ENCODE results near the gene RAVER1.

The RAVER1 gene

GRCh38 chr19:10315335-10316214 lies 17.8 kb downstream of the RAVER1 start, which contains the start of gene FDX2:
TSS of gene FDX2 (minus strand) at chr19:10316015. CDS start at chr19:10315996, 19 bp downstream.
- peak within 1 kb of the TSS; percentile 90 for H3K14ac ChIP-seq (ENCODE audit: low read length)
- H3K79me1 ChIP-seq (ENCODE audit: low read length) = peaks cover 6% of the 10 kb centered on the region
- H3K4me3 ChIP-seq (ENCODE audit: low read depth, low read length) = peak within 1 kb of the TSS; percentile 78
- peak within 1 kb of the TSS; percentile 46 for H2BK5ac ChIP-seq (ENCODE audit: low read depth, low read length, poor library complexity)
- peak within 1 kb of the TSS; percentile 92 for H4K8ac ChIP-seq (ENCODE audit: low read depth, low read length)
- H3K9me3 ChIP-seq (ENCODE audit: insufficient read depth, low read depth, low read length) = no peaks in the 10 kb centered on the region
- H3K27ac ChIP-seq (ENCODE audit: low read depth, low read length) = no peak within 1 kb of the TSS
- peak within 1 kb of the TSS; percentile 97 for H2AFZ ChIP-seq (ENCODE audit: insufficient read depth, low read length, poor library complexity)
- peaks cover 6% of the 10 kb centered on the region for H3K79me2 ChIP-seq (ENCODE audit: control insufficient read depth, insufficient read depth, low read length, poor library complexity)
- WGBS (ENCODE audit: extremely low coverage, insufficient coverage, insufficient read length) = no CpG with 5 or more reads among the region's 55 CpGs
- peaks cover 0 to 3% of the 10 kb centered on the region in 2 experiments for H3K4me1 ChIP-seq (ENCODE audit: control insufficient read depth in 1 of 2, insufficient read depth in 2 of 2, low read length in 2 of 2)
- DNase-seq = peak; percentile 85 to 93
- H2AK5ac ChIP-seq (ENCODE audit: low read length) = peak within 1 kb of the TSS; percentile 81
- H3K4me2 ChIP-seq (ENCODE audit: low read length) = peak within 1 kb of the TSS; percentile 77
- H3K9ac ChIP-seq (ENCODE audit: low read length) = peak within 1 kb of the TSS; percentile 50
- peak within 1 kb of the TSS; percentile 64 for H3K4ac ChIP-seq (ENCODE audit: low read depth, low read length)
- H3K23ac ChIP-seq (ENCODE audit: low read length) = no peak within 1 kb of the TSS
- no peaks in the 10 kb centered on the region for H3K27me3 ChIP-seq (ENCODE audit: insufficient read depth, low read length)
- peak within 1 kb of the TSS; percentile 55 for H4K91ac ChIP-seq (ENCODE audit: low read depth, low read length)
- peaks cover 35 to 38% of the 10 kb centered on the region in 2 experiments for H3K36me3 ChIP-seq (ENCODE audit: control insufficient read depth in 1 of 2, insufficient read depth in 2 of 2, low read length in 2 of 2)
- H4K12ac ChIP-seq (ENCODE audit: low read depth, low read length) = peak within 1 kb of the TSS; percentile 95
- peak within 1 kb of the TSS; percentile 75 for H3K18ac ChIP-seq (ENCODE audit: low read length)
- peak within 1 kb of the TSS; percentile 74 for H2BK120ac ChIP-seq (ENCODE audit: insufficient read depth, low read length, poor library complexity)
- H2BK12ac ChIP-seq (ENCODE audit: low read length) = peak within 1 kb of the TSS; percentile 45

GRCh38 chr19:10309423-10309822 lies 23.9 kb downstream of the RAVER1 start, which contains the start of gene ZGLP1:
TSS of gene ZGLP1 (minus strand) at chr19:10309815.
- Histone ChIP-seq H2BK12ac (ENCODE audit: low read length) (no peak within 1 kb of the TSS), H3K27ac (ENCODE audit: low read depth, low read length) (no peak within 1 kb of the TSS), H3K79me2 (ENCODE audit: control insufficient read depth, insufficient read depth, low read length, poor library complexity) (no peaks in the 10 kb centered on the region), H3K36me3 (ENCODE audit: control insufficient read depth in 1 of 2, insufficient read depth in 2 of 2, low read length in 2 of 2) (peaks cover 15 to 18% of the 10 kb centered on the region in 2 experiments), H3K4me3 (ENCODE audit: low read depth, low read length) (no peak within 1 kb of the TSS), H4K91ac (ENCODE audit: low read depth, low read length) (no peak within 1 kb of the TSS), H3K9ac (ENCODE audit: low read length) (no peak within 1 kb of the TSS), H3K9me3 (ENCODE audit: insufficient read depth, low read depth, low read length) (peaks cover 4% of the 10 kb centered on the region), H3K4ac (ENCODE audit: low read depth, low read length) (no peak within 1 kb of the TSS), H3K23ac (ENCODE audit: low read length) (no peak within 1 kb of the TSS), H2AK5ac (ENCODE audit: low read length) (no peak within 1 kb of the TSS), H2BK120ac (ENCODE audit: insufficient read depth, low read length, poor library complexity) (no peak within 1 kb of the TSS), H2AFZ (ENCODE audit: insufficient read depth, low read length, poor library complexity) (no peak within 1 kb of the TSS), H2BK5ac (ENCODE audit: low read depth, low read length, poor library complexity) (no peak within 1 kb of the TSS), H4K12ac (ENCODE audit: low read depth, low read length) (peak within 1 kb of the TSS; percentile 12), H4K8ac (ENCODE audit: low read depth, low read length) (no peak within 1 kb of the TSS), H3K27me3 (ENCODE audit: insufficient read depth, low read length) (no peaks in the 10 kb centered on the region), H3K79me1 (ENCODE audit: low read length) (no peaks in the 10 kb centered on the region), H3K18ac (ENCODE audit: low read length) (no peak within 1 kb of the TSS), H3K14ac (ENCODE audit: low read length) (no peak within 1 kb of the TSS), H3K4me2 (ENCODE audit: low read length) (no peak within 1 kb of the TSS), H3K4me1 (ENCODE audit: control insufficient read depth in 1 of 2, insufficient read depth in 2 of 2, low read length in 2 of 2) (no peaks in the 10 kb centered on the region)
- no CpG with 5 or more reads among the region's 24 CpGs for WGBS (ENCODE audit: extremely low coverage, insufficient coverage, insufficient read length)
- no peak for DNase-seq

DNA sequence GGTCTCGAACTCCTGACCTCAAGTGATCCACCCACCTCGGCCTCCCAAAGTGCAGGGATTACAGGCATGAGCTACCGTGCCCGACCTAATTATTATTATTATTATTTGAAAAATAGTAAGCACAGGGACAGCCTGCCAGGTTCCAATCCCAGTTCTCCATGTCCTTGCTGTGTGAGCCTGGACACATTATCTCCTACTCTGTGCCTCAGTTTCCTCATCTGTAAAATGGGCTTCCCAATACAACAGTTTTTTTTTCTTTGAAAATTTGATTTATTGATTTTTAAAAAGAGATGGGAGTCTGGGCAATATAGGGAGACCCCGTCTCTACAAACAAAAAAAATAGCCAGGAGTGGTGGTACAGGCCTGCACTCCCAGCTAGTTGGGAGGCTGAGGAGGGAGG lies 27.0 kb downstream of the RAVER1 start:
- H2AFZ ChIP-seq (ENCODE audit: insufficient read depth, low read length, poor library complexity) = no peak overlapping the region
- no peaks in the 10 kb centered on the region for H3K79me1 ChIP-seq (ENCODE audit: low read length)
- no peak overlapping the region for H3K9ac ChIP-seq (ENCODE audit: low read length)
- H4K12ac ChIP-seq (ENCODE audit: low read depth, low read length) = no peak overlapping the region
- no peaks in the 10 kb centered on the region for H3K27me3 ChIP-seq (ENCODE audit: insufficient read depth, low read length)
- H3K4me2 ChIP-seq (ENCODE audit: low read length) = no peak overlapping the region
- no peak overlapping the region for H2BK12ac ChIP-seq (ENCODE audit: low read length)
- H3K79me2 ChIP-seq (ENCODE audit: control insufficient read depth, insufficient read depth, low read length, poor library complexity) = no peaks in the 10 kb centered on the region
- H3K4me1 ChIP-seq (ENCODE audit: control insufficient read depth in 1 of 2, insufficient read depth in 2 of 2, low read length in 2 of 2) = no peaks in the 10 kb centered on the region
- H2BK120ac ChIP-seq (ENCODE audit: insufficient read depth, low read length, poor library complexity) = no peak overlapping the region
- H3K36me3 ChIP-seq (ENCODE audit: control insufficient read depth in 1 of 2, insufficient read depth in 2 of 2, low read length in 2 of 2) = peaks cover 15 to 23% of the 10 kb centered on the region in 2 experiments
- no peak overlapping the region for H3K18ac ChIP-seq (ENCODE audit: low read length)
- peaks cover 4% of the 10 kb centered on the region for H3K9me3 ChIP-seq (ENCODE audit: insufficient read depth, low read depth, low read length)
- H3K27ac ChIP-seq (ENCODE audit: low read depth, low read length) = no peak overlapping the region
- H3K4me3 ChIP-seq (ENCODE audit: low read depth, low read length) = no peak overlapping the region
- no peak overlapping the region for H2BK5ac ChIP-seq (ENCODE audit: low read depth, low read length, poor library complexity)
- DNase-seq = no peak
- H2AK5ac ChIP-seq (ENCODE audit: low read length) = no peak overlapping the region
- WGBS (ENCODE audit: extremely low coverage, insufficient coverage, insufficient read length) = no CpG with 5 or more reads among the region's 5 CpGs
- no peak overlapping the region for H4K91ac ChIP-seq (ENCODE audit: low read depth, low read length)
- H3K14ac ChIP-seq (ENCODE audit: low read length) = no peak overlapping the region
- no peak overlapping the region for H4K8ac ChIP-seq (ENCODE audit: low read depth, low read length)
- H3K23ac ChIP-seq (ENCODE audit: low read length) = no peak overlapping the region
- H3K4ac ChIP-seq (ENCODE audit: low read depth, low read length) = no peak overlapping the region

DNA sequence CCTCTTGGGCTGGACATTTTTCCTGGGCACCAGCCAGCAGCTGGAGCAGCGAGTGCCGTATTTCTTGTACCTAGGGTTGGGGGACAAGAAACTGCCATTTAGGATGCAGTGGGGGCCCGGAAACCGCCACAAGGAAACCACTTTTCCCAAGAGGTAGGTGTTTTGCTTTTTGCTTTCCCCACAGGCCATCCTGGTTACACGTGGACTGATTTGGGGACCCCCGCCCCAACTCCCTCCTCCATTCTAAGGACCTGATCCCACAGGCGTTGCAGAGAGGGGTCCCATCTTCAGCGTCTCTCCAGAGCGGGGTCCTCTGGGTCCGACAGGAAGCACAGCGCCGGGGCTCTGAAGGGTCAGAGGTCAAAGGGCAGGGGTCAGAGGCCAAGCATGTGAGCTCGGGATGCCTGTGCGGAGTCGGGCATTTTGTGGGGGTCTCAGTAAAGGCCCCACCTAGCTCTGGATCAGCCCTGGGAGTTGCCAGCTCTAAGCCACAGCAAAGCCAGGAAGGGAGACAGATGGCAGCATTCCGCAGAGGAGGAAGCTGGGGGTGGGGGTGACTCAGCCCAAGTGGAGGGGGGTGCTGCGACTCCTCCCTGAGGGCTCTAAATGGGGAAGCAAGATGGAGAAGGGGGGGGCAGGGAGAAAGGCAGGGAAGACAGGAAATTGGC lies 28.1 kb downstream of the RAVER1 start:
- no peaks in the 10 kb centered on the region for H3K79me1 ChIP-seq (ENCODE audit: low read length)

More for the DNA sequence above, 28.1 kb downstream of the RAVER1 start:
- no peak overlapping the region for H2AFZ ChIP-seq (ENCODE audit: insufficient read depth, low read length, poor library complexity)
- H3K27ac ChIP-seq (ENCODE audit: low read depth, low read length) = no peak overlapping the region
- H4K12ac ChIP-seq (ENCODE audit: low read depth, low read length) = no peak overlapping the region
- H3K9me3 ChIP-seq (ENCODE audit: insufficient read depth, low read depth, low read length) = peaks cover 4% of the 10 kb centered on the region
- H2AK5ac ChIP-seq (ENCODE audit: low read length) = no peak overlapping the region
- H4K91ac ChIP-seq (ENCODE audit: low read depth, low read length) = no peak overlapping the region
- no peak overlapping the region for H3K4me2 ChIP-seq (ENCODE audit: low read length)
- no CpG with 5 or more reads among the region's 17 CpGs for WGBS (ENCODE audit: extremely low coverage, insufficient coverage, insufficient read length)
- no peak overlapping the region for H3K14ac ChIP-seq (ENCODE audit: low read length)
- H2BK120ac ChIP-seq (ENCODE audit: insufficient read depth, low read length, poor library complexity) = no peak overlapping the region
- DNase-seq = no peak
- no peak overlapping the region for H3K9ac ChIP-seq (ENCODE audit: low read length)
- H3K23ac ChIP-seq (ENCODE audit: low read length) = no peak overlapping the region
- no peak overlapping the region for H3K4me3 ChIP-seq (ENCODE audit: low read depth, low read length)
- H3K27me3 ChIP-seq (ENCODE audit: insufficient read depth, low read length) = no peaks in the 10 kb centered on the region
- no peak overlapping the region for H2BK5ac ChIP-seq (ENCODE audit: low read depth, low read length, poor library complexity)
- no peaks in the 10 kb centered on the region for H3K79me2 ChIP-seq (ENCODE audit: control insufficient read depth, insufficient read depth, low read length, poor library complexity)
- no peak overlapping the region for H3K18ac ChIP-seq (ENCODE audit: low read length)
- H3K4ac ChIP-seq (ENCODE audit: low read depth, low read length) = no peak overlapping the region
- peaks cover 13 to 17% of the 10 kb centered on the region in 2 experiments for H3K36me3 ChIP-seq (ENCODE audit: control insufficient read depth in 1 of 2, insufficient read depth in 2 of 2, low read length in 2 of 2)
- H2BK12ac ChIP-seq (ENCODE audit: low read length) = no peak overlapping the region
- no peaks in the 10 kb centered on the region for H3K4me1 ChIP-seq (ENCODE audit: control insufficient read depth in 1 of 2, insufficient read depth in 2 of 2, low read length in 2 of 2)
- H4K8ac ChIP-seq (ENCODE audit: low read depth, low read length) = no peak overlapping the region

All from trophoblast cell (in vitro differentiated cells and primary cell).